ENCODE data around the gene ZNF343. TPM values are rescaled to one million over a fixed set of nuclear protein-coding genes. Genes with fewer than 3 reads are reported as not detected.

The ZNF343 gene
- total and polyA plus RNA-seq, 2 of the 8 experiments (the other 6 are each of a cell fraction or from before 2014, with no cell fraction given): 1.8 to 5.0 TPM

GRCh38 chr20:2459981-2460751 is 48.5 kb downstream of the ZNF343 start (continued):
- no peak for TF ChIP-seq CHD7 (IDR thresholded peaks at IDR 0.05; ENCODE audit: insufficient replicate concordance, low read length)
- no peak for TF ChIP-seq KDM1A (IDR thresholded peaks at IDR 0.05; ENCODE audit: borderline replicate concordance, low read length)
- TF ChIP-seq SIX5 (IDR thresholded peaks at IDR 0.05; ENCODE audit: low read depth, low read length): no peak
- no peak for TF ChIP-seq HDAC6 (IDR thresholded peaks at IDR 0.05; ENCODE audit: low read depth, low read length)
- no peak for TF ChIP-seq SP2 (IDR thresholded peaks at IDR 0.05; ENCODE audit: low read length)
- no peak for TF ChIP-seq E2F6 (IDR thresholded peaks at IDR 0.05)
- no peak for TF ChIP-seq BCL11A (IDR thresholded peaks at IDR 0.05; ENCODE audit: low read depth in 2 of 2, low read length in 2 of 2)
- 0 out of 3 replicates have a peak, but pooled peaks of 1 of the 2 experiments have one; percentile 16 for TF ChIP-seq POLR2A (IDR thresholded peaks at IDR 0.05; ENCODE audit: control extremely low read depth in 1 of 2, low read depth in 2 of 2, low read length in 2 of 2)

All from H1 (cell line).